HG02610 (cell line): ENCODE measurements around the gene PHLPP1.
"Not testable (repeated sequence)": the region's sequence is repeated elsewhere in the genome, so short reads cannot be mapped to it uniquely, and the experiment has no call there.

Experiments used
- ATAC-seq: cut with Tn5 transposase; IDR thresholded peaks from one replicate; pipeline ENCODE4 v1.9.1; 2021; ENCODE audit warnings: mild to moderate bottlenecking, moderate library complexity; ENCODE audit not compliant: unreplicated experiment

Gene PHLPP1

GRCh38 chr18:62715436-62715758 is at the start of gene PHLPP1:
Gene PHLPP1, plus strand, starts transcription at chr18:62715541. Its CDS starts 143 bp downstream, at chr18:62715684.
- ATAC-seq, result peak; percentile 12

- ATAC-seq, result no peak
These were observed 46.1 kb upstream of the PHLPP1 start for GRCh38 chr18:62669225-62669624.

- ATAC-seq, result no peak
These were observed 44.8 kb upstream of the PHLPP1 start for GRCh38 chr18:62670573-62670972.

GRCh38 chr18:62672600-62672999 is 42.7 kb upstream of the PHLPP1 start:
- ATAC-seq, result no peak

DNA sequence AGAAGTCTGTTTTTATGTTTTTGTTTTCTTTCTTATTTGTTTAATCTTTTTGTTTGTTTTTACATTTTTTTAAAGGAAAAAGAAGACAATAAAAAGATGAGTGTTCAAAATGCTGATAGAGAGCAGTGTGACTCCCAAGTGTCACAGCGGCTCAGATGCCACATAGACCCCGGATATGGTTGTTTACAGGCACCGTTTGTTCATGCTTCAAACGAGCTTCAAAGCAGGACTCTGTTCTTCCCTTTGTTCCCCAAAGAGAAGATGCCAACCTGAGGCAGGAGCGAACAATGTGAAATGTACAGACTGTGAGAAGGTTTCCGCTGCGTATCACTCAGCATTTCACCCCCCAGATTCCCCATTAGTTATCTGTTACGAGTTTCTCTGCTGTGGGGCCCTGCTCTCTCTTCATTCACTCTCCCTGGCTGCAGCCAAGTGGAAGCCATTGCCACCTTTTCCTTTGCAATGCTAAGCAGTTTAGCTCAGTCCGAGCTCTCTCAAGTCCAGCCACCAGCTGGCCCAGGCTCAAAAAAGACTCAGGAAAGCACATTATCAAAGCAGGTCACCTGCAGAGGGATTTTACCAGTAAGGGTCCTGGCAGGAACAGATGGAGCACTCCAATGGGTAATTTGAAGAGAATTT is 36.4 kb upstream of the PHLPP1 start:
- ATAC-seq, result no peak

GRCh38 chr18:62682371-62682770 is 33.0 kb upstream of the PHLPP1 start:
- ATAC-seq, result no peak

DNA sequence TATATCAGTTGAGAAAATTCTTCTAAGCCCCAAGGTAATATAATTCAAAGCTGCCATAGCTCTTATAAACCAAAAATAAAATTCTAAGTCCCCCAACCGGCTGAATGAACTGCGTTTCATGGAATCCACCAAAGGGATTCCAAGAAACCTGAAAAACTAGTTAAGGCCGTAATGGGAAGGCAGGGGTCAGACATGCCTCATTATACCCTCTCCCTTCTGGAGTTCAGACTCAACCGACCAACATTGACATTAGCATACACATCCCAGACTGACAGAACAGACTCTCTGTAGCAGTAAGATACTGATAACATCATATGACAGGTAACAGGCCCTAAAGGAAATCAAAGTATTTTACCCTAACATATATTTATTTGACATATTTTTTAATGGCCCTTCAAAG is 31.4 kb upstream of the PHLPP1 start:
- ATAC-seq, result no peak

GRCh38 chr18:62688743-62689317 is 26.5 kb upstream of the PHLPP1 start:
- no peak for ATAC-seq

DNA sequence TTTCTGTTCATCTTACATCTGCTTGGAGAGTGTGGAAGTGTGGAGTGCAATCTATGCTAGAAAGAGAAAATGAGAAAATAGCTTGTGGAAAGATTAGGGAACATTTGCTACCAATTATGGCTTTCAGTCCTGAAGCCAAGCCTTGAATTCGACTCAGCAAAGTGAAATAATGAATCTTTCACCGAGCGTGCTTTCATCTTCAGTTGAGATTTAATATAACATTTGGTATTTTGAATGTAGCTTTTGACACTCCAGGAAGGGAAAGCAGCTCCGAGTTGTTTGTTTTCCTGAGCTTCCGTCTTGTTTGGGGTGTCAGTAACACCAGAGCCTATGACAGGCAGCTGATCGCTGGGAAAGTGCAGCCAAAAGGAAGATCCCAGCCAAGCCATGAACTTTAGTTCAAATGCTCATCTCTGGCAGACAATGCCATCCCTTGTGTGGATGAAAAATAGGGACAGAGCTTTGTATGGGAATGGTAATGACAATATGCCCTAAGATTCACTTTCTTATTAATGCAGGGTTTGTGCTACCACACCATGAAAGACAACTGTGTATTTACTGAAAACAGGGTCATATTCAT is 25.0 kb upstream of the PHLPP1 start:
- ATAC-seq, result no peak

DNA sequence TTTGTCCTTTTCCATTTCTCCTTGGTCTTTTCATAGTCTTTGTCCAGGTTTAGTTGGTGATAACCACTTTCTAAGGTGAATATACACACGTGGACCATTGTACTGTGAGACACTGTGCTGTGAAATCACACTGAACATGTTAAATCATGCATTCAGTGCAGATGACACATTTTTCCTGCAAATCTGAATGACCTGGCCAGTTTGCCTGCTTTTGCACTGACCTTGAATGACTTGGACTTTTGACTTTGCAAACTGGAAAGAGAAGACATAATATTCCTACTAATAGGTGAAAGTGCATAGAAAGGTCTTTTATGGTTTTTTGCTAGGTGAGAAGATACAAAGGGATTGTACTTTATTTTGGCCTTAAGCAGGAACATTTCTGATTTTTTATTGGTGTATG is 21.7 kb upstream of the PHLPP1 start:
- ATAC-seq, result no peak

GRCh38 chr18:62697636-62698035 is 17.7 kb upstream of the PHLPP1 start:
- no peak for ATAC-seq

DNA sequence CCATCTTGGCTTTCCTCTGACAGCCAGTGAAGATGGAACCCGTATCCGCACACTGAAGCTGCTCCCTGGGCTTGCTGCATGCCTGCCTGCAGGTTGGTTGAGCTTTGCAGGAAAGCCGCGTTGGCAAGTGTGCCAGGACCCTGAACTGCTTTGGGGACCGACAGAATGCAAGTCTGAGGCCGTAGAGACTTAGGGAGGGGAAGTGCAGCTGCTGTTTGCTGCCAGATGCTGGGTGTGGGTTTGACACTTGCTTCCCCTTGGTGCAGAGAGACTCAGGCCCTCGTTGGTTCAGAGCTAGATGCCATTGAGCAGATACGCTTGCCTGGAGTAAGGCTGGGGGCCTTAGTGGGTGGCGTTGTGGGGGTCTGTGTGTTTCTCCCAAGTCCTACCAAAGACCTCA is 13.1 kb upstream of the PHLPP1 start:
- no peak for ATAC-seq

- ATAC-seq, result not testable (repeated sequence)
These were observed 8.5 kb upstream of the PHLPP1 start for GRCh38 chr18:62706879-62707278.

DNA sequence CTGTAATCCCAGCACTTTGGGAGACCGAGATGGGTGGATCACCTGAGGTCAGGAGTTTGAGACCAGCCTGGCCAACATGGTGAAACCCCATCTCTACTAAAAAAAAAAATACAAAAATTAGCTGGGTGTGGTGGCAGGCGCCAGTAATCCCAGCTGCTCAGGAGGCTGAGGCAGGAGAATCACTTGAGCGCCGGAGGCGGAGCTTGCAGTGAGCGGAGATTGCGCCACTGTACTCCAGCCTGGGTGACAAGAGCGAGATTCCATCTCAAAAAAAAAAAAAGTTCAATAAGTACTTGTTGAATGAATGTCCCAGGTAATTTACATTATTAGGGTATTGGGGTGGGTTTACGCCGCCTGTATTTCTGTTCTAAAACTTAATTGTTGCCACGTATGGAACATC is 5.4 kb upstream of the PHLPP1 start:
- ATAC-seq, result not testable (repeated sequence)

GRCh38 chr18:62710417-62710816 is 4.9 kb upstream of the PHLPP1 start:
- no peak for ATAC-seq

DNA sequence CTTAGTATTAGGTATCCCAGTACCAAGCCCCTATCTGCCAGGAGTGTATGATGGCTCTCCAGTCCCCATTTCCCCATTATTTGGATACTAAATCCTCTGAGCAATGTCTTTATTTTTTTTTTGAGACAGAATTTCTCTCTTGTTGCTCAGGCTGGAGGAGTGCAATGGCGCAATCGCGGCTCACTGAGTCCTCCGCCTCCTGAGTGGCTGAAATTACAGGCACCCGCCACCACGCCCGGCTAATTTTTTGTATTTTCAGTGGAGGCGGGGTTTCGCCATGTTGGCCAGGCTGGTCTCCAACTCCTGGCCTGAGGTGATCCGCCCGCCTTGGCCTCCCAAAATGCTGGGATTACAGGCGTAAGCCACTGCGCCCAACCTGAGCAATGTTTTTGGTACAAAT is 3.6 kb upstream of the PHLPP1 start:
- no peak for ATAC-seq

DNA sequence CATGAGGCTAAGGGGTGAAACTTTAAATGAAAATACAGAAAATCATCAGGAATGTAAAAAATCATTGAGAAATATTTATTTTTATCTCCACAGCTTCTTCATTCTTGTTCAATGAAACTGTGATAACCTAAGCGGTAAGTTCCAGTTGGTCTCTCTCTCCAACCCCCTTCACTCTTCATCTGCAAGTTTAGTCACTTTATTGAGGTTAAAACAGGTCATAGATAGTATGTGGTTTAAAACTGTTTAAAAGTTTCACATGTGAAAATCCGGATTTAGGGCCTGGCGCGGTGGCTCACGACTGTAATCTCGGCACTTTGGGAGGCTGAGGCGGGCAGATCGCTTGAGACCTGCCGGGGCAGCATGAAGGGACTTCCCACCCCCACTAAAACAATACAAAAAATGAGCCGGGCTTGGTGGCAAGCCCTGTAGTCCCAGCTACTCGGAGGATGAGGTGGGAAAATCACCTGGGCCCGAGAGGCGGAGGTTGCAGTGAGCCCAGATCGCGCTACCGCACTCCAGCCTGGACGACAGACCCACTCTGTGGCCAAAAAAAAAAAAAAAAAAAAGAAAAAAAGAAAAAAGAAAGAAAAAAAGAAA is 1.6 kb upstream of the PHLPP1 start:
- no peak for ATAC-seq

GRCh38 chr18:62714671-62715435 is 488 bp upstream of the PHLPP1 start:
- peak; percentile 79 for ATAC-seq

DNA sequence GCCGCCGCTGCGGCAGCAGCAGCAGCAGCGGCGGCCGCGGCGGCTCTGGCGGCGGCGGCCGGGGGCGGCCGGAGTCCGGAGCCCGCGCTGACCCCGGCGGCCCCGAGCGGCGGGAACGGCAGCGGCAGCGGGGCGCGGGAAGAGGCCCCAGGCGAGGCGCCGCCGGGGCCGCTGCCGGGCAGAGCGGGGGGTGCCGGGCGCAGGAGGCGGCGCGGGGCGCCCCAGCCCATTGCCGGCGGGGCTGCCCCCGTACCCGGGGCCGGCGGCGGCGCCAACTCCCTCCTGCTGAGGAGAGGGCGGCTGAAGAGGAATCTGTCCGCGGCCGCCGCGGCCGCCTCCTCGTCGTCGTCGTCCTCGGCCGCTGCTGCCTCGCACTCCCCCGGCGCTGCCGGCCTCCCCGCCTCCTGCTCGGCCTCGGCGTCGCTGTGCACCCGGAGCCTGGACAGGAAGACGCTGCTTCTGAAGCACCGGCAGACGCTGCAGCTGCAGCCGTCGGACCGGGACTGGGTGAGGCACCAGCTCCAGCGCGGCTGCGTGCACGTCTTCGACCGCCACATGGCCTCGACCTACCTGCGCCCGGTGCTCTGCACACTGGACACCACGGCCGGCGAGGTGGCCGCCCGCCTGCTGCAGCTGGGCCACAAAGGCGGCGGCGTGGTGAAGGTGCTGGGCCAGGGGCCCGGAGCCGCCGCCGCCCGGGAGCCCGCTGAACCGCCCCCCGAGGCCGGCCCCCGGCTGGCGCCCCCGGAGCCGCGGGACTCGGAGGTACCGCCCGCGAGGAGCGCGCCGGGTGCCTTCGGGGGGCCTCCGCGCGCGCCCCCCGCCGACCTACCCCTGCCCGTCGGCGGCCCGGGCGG is 646 bp downstream of the PHLPP1 start:
- peak; percentile 22 for ATAC-seq

- ATAC-seq, result no peak
These were observed 1.4 kb downstream of the PHLPP1 start for GRCh38 chr18:62716619-62717168.
